ENCODE data around the gene RETREG1. TPM values are rescaled to one million over a fixed set of nuclear protein-coding genes. Genes with fewer than 3 reads are reported as not detected.
A peak's percentile ranks its signal among the peaks of the same experiment; 100 is the strongest.

The RETREG1 gene
- total and polyA plus RNA-seq, 2 of the 13 experiments (the other 11 are each of a cell fraction or from before 2014, with no cell fraction given): 0.07 TPM; not detected in 1

- FAIRE-seq: peak; percentile 77
- CTCF ChIA-PET (ENCODE audit: low intra/inter-chr PET ratio, low total read pairs): interaction anchor here (0.9 to 1.5 kb wide), 2 partner anchors 63 to 65 kb away, joined by 3 to 10 read pairs; no protein-coding TSS in a partner anchor
- 18% methylated on average over 7 of the region's 7 CpGs for WGBS (ENCODE audit: low lambda C conversion rate)
Measured at GRCh38 chr5:16552666-16553343, 64.0 kb downstream of the RETREG1 start.

More at GRCh38 chr5:16552666-16553343, 64.0 kb downstream of the RETREG1 start:
- peak; percentile 98 for ATAC-seq
- Histone ChIP-seq H3K9ac (ENCODE audit: insufficient read depth, low read depth, low read length) (no peak overlapping the region), H3K4me1 (ENCODE audit: insufficient read depth, low read length) (peaks cover 9% of the 10 kb centered on the region; the same call in 1 of the 2 replicates), H4K20me1 (ENCODE audit: insufficient read depth, low read length) (no peaks in the 10 kb centered on the region), H3K27ac (ENCODE audit: extremely low read length, insufficient read depth, low read length) (no peak overlapping the region), H3K4me2 (ENCODE audit: low read depth, low read length) (no peak overlapping the region), H3K79me2 (ENCODE audit: insufficient read depth, low read length) (no peaks in the 10 kb centered on the region), H3K27me3 (ENCODE audit: control insufficient read depth in 1 of 2, insufficient read depth in 2 of 2, low read length in 2 of 2) (no peaks in the 10 kb centered on the region), H2AFZ (ENCODE audit: low read length) (no peak overlapping the region), H3K9me3 (ENCODE audit: low read length) (no peaks in the 10 kb centered on the region), H3K4me3 (replicated peaks in 1 of 3; ENCODE audit: insufficient read depth in 1 of 3, low read depth in 2 of 3, low read length in 3 of 3) (no peak overlapping the region), H3K36me3 (replicated peaks in 1 of 2; ENCODE audit: control insufficient read depth in 1 of 2, insufficient read depth in 2 of 2, low read length in 2 of 2) (no peaks in the 10 kb centered on the region)
- TF ChIP-seq, protein P1, sequence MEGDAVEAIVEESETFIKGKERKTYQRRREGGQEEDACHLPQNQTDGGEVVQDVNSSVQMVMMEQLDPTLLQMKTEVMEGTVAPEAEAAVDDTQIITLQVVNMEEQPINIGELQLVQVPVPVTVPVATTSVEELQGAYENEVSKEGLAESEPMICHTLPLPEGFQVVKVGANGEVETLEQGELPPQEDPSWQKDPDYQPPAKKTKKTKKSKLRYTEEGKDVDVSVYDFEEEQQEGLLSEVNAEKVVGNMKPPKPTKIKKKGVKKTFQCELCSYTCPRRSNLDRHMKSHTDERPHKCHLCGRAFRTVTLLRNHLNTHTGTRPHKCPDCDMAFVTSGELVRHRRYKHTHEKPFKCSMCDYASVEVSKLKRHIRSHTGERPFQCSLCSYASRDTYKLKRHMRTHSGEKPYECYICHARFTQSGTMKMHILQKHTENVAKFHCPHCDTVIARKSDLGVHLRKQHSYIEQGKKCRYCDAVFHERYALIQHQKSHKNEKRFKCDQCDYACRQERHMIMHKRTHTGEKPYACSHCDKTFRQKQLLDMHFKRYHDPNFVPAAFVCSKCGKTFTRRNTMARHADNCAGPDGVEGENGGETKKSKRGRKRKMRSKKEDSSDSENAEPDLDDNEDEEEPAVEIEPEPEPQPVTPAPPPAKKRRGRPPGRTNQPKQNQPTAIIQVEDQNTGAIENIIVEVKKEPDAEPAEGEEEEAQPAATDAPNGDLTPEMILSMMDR (CRISPR knock-in tag; IDR thresholded peaks at IDR 0.05): peak; percentile 68
- no peak for TF ChIP-seq SRSF4 (IDR thresholded peaks at IDR 0.05; ENCODE audit: low read depth, low read length, poor library complexity, severe bottlenecking)
- 0 out of 2 replicates have a peak, but pooled peaks have one; percentile 25 for TF ChIP-seq ZNF12 (CRISPR knock-in tag; IDR thresholded peaks at IDR 0.05)
- TF ChIP-seq HIVEP1 (CRISPR knock-in tag; IDR thresholded peaks at IDR 0.05): no peak
- TF ChIP-seq, protein P2, sequence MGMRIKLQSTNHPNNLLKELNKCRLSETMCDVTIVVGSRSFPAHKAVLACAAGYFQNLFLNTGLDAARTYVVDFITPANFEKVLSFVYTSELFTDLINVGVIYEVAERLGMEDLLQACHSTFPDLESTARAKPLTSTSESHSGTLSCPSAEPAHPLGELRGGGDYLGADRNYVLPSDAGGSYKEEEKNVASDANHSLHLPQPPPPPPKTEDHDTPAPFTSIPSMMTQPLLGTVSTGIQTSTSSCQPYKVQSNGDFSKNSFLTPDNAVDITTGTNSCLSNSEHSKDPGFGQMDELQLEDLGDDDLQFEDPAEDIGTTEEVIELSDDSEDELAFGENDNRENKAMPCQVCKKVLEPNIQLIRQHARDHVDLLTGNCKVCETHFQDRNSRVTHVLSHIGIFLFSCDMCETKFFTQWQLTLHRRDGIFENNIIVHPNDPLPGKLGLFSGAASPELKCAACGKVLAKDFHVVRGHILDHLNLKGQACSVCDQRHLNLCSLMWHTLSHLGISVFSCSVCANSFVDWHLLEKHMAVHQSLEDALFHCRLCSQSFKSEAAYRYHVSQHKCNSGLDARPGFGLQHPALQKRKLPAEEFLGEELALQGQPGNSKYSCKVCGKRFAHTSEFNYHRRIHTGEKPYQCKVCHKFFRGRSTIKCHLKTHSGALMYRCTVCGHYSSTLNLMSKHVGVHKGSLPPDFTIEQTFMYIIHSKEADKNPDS (CRISPR knock-in tag; IDR thresholded peaks at IDR 0.05): no peak
- TF ChIP-seq TMF1 (CRISPR knock-in tag; IDR thresholded peaks at IDR 0.05; ENCODE audit: low read depth): no peak
- TF ChIP-seq ZNF841 (CRISPR knock-in tag; IDR thresholded peaks at IDR 0.05; ENCODE audit: borderline replicate concordance): no peak
- TF ChIP-seq PAWR (CRISPR knock-in tag; IDR thresholded peaks at IDR 0.05; ENCODE audit: borderline replicate concordance): no peak
- TF ChIP-seq STAG1 (CRISPR knock-in tag; IDR thresholded peaks at IDR 0.05): peak; percentile 44
- TF ChIP-seq ISX (CRISPR knock-in tag; conservative IDR thresholded peaks at IDR 0.05): no peak
- TF ChIP-seq XRCC5 (optimal IDR thresholded peaks at IDR 0.05; ENCODE audit: low read length): peak; percentile 38
- no peak for TF ChIP-seq MAFF (IDR thresholded peaks at IDR 0.05; ENCODE audit: low read depth, low read length)
- TF ChIP-seq ZNF605 (CRISPR knock-in tag; IDR thresholded peaks at IDR 0.05): no peak
- TF ChIP-seq ZNF766 (CRISPR knock-in tag; IDR thresholded peaks at IDR 0.05; ENCODE audit: borderline replicate concordance): no peak
- TF ChIP-seq ZNF331 (CRISPR knock-in tag; IDR thresholded peaks at IDR 0.05): peak; percentile 79; the same call in 1 of the 2 replicates
- TF ChIP-seq, protein P3, sequence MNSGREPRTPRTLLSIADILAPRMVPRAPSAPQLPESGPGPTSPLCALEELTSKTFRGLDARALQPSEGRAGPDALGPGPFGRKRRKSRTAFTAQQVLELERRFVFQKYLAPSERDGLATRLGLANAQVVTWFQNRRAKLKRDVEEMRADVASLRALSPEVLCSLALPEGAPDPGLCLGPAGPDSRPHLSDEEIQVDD (CRISPR knock-in tag; IDR thresholded peaks at IDR 0.05; ENCODE audit: borderline replicate concordance): no peak
- no peak for TF ChIP-seq FOXK2 (IDR thresholded peaks at IDR 0.05)
- TF ChIP-seq SMC3 (IDR thresholded peaks at IDR 0.05; ENCODE audit: low read length): peak; percentile 55
- no peak for TF ChIP-seq GLI4 (CRISPR knock-in tag; IDR thresholded peaks at IDR 0.05; ENCODE audit: borderline replicate concordance)
- peak; percentile 31; the same call in 1 of the 2 replicates for TF ChIP-seq RAD21 (CRISPR knock-in tag; IDR thresholded peaks at IDR 0.05)
- peak; percentile 54 for DNase-seq (ENCODE audit: low spot score)
- in situ Hi-C loops (cut with HindIII; ENCODE audit: extremely low pct_ligation_motif_present, low pct_unique_long_range_greater_than_20kb) (loop anchor here (5.0 kb wide), 1 partner anchor 66 kb away; no protein-coding TSS in a partner anchor), intact Hi-C loops (cut with micrococcal nuclease; ENCODE audit: unreplicated experiment) (loop anchor here (1.0 kb wide), 1 partner anchor 393 kb away; no protein-coding TSS in a partner anchor)
- BruUV-seq (replicated peaks): no TSS peak
- POLR2A ChIA-PET: no interaction called here

All from HepG2 (cell line).